NCI-H1930 (cell line): Measurements from ENCODE around the gene NDST3.
"Not testable (repeated sequence)": the region's sequence is repeated elsewhere in the genome, so short reads cannot be mapped to it uniquely, and the experiment has no call there.

Experiments used
- DNase-seq, 2 experiments: peaks; one replicate each; lab custom pipeline; 2025; lab: John Stamatoyannopoulos, UW

The NDST3 gene

DNA sequence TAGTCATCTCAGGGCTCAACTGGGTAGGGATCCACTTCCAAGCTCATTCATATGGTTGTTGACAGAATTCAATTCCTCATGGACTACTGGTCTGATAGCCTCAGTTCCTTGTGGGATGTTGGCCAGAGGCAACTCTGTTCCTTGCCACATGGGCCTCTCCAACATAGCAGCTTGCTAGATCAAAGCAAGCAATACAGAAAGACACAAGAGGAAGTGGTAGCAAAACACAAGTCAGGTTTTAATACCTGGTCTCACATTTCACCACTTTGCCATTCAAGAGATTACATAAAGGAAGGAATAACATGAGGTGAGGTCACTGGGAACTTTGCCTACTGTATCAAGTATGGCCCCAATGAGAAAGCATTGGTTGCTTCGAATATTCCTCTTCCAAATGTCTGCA is 239.4 kb downstream of the NDST3 start:
- no peak for DNase-seq

DNA sequence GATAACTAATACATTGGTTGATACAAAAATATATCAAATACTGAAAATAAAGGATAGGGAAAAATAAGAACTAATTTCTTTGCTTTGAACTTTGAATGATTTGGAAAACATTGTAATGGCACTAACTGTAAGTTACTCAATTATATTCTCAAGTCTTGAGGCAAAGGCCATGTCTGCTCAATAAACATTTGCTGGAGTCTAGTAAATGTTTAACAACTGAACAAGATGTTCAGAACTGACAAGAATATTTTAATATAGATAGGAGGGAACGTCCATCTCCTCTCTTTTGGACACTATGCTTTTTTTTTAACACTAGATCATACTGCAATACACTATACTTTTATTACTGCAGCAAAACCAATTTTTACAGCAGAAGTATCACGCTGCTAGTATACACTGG is 242.3 kb downstream of the NDST3 start:
- no peak for DNase-seq

DNA sequence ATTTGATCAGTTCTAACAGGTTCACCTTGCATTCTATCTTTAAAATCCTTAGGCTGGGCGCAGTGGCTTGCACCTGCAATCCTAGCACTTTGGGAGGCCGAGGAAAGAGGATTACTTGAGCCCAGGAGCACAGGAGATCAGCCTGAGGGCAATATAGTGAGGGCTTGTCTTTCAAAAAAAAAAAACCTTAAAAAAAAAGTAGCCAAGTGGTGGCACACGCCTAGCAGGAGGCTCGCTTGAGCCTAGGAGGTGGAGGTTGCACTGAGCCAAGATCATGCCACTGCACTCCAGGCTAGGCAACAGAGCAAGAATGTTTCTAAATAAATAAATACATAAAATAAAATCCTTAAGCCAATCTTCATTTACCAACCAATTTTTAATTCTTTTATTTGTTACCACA is 243.0 kb downstream of the NDST3 start:
- DNase-seq: no peak

- peak; percentile 91 to 93 for DNase-seq
Observed at GRCh38 chr4:118278473-118279274, 244.4 kb downstream of the NDST3 start.

DNA sequence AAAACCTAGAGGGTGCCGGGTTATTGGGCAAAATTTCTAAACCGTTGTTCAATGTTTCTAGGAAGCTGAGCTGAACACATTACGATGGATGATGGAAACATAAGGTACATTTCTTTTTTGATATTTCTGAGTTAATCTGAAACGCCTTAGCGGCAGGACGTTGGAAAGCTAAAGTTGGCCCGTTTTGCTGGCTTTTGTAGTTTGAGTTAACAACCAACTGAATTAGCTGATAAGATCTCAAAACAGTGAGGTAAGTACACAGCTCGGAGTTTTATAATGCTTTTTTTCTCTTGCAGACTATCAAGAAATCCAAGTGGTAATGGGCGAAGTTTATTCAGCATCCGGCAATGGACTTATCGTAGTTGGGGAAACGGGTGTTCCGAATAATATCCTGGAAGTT is 245.0 kb downstream of the NDST3 start:
- no peak for DNase-seq

DNA sequence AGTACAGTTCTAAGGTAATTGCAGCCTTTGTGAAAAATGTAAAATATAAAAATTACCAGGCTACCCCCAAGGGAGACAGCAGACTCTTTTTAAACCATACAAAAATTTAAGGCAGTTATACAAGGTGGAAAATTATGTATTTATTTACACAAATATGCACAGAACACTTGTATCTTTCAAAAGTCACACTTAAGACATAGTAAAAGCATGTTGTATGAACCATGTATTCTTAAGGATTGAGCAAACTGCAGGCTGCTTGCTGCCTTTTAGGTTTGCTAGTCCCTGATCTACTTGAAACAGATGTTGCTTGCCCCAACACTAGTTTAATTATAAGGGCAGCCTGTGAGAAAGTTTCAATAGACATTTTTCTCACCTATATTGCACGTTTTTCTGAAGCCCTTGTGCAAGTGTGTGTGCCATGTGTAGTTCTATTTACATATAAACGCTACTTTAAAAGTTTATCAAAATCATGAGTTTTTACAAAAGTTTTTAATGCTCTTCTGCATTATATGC is 245.7 kb downstream of the NDST3 start:
- no peak for DNase-seq

GRCh38 chr4:118280501-118281218 is 246.4 kb downstream of the NDST3 start:
- peak in 1 of 2 experiments; percentile 21 for DNase-seq

- DNase-seq: no peak
Observed at GRCh38 chr4:118281611-118282442, 247.5 kb downstream of the NDST3 start.

- DNase-seq: no peak
Observed at GRCh38 chr4:118282692-118283091, 248.4 kb downstream of the NDST3 start.

- no peak for DNase-seq
Observed at GRCh38 chr4:118284169-118284568, 249.9 kb downstream of the NDST3 start.

DNA sequence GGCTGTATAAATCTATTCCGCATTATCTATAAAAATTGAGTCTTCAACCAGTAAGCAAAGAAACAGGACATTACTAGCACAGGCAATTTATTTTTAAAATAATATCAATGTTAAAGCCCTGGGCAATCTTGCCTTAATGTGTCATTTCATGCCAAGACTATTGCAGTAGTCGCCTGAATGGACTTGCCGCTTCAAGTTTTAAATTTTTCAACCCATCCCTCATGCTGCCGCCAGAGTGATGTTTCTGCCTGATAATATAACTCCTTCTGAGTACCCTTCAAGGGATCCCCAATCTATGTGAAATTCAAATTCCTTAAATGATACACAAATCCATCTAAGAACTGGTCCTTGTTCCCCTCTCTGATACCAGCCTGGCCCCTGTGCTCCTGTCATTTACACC is 251.6 kb downstream of the NDST3 start:
- DNase-seq: no peak

DNA sequence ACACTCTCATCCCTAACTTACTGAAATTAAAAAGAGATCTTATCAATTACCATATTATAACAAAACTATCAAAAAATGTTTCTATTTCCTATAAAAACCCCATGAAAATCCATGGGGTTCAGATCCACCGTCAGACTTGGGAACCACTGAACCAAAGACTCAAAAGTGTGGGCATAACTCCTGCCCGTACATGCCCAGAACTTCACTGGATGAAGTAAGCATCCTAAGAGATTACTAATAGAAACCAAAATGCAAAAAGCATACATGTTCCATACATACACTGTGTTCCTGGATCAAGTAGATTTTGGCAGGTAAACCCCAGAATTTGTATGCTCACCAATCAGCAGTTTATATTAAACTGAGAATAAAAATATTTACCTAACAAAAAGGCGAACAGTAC is 252.4 kb downstream of the NDST3 start:
- DNase-seq: no peak

- DNase-seq: no peak
Observed at GRCh38 chr4:118287711-118288451, 253.6 kb downstream of the NDST3 start.

DNA sequence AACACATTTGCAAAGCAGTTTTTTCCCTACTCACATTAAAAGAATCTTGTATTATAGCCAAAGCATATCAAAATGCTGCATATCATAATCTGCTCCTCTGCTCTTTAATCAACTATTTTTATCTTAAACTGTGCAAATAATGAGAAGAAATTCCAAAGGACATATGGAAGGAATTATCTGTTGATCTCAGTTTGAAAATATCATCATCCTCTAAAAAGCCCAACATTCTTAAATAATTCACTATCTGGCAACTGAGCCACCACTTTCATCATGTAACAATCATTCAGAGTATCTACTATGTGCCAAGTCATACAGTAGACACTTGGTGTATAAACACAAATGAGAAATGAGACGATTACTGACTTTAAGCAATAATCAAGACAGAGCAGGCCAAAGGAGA is 255.5 kb downstream of the NDST3 start:
- DNase-seq: no peak

DNA sequence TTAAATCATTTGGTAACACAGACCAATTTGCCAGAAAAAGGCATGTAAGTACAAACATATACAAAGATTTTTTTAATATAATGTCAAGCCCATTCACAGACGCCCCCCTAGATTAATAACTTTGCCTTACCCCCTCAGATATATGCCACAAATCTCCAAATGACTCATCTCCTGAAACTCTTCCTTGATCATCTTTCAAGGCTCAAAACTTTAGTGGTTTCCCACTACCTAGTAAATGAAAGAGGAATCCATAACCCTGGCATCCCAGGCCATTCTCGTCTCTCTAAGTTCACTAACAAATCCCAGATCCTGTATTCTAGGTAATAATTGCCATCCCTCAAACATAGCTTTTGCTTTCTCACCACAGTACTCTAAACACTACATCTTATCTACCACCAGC is 256.7 kb downstream of the NDST3 start:
- no peak for DNase-seq

DNA sequence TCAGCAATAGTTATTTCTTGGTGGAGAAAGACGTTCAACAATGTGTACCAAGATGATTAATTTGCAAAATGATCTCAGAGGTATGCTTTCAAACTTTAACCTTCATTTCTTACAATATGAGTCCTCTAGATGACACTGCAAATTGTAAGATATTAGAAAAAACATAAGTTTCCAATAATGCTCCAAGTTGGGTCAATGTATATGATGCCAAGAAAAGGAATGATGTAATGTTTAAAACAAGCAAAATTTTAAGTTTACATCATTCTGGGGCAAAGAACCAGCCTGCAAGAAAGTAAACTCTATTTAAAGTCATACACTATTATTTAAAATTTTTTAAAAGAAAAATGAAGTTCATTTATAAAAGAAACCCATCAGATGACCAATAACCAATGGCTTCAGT is 262.4 kb downstream of the NDST3 start:
- no peak for DNase-seq

DNA sequence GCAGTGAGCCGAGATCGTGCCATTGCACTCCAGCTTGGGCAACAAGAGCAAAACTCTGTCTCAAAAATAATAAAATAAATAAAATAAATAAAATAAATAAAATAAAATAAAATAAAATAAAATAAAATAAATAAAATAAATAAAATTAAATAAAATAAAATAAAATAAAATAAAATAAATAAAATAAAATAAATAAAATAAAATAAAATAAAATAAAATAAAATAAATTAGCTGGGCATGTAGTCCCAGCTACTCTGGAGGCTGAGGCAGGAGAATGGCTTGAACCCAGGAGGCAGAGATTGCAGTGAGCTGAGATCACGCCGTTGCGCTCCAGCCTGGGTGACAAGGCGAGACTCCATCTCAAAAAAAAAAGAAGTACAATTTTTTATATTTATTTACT is 265.3 kb downstream of the NDST3 start:
- DNase-seq: not testable (repeated sequence)

- no peak for DNase-seq
Observed at GRCh38 chr4:118307643-118308042, 273.4 kb downstream of the NDST3 start.
